Spinal cord (tissue), 10 donors: ENCODE results near the gene CFC1B. TPM values are rescaled to one million over a fixed set of nuclear protein-coding genes. Genes with fewer than 3 reads are reported as not detected.
"Not testable (repeated sequence)": the region's sequence is repeated elsewhere in the genome, so short reads cannot be mapped to it uniquely, and the experiment has no call there.

Experiments used
- DNase-seq, 6 donors: peaks; one replicate each; pipeline versions ENCODE4 v3.0.0 to v3.0.0-alpha.2; 2013 to 2015; ENCODE audit warnings: low spot score in 6 of 6, low read depth in 4 of 6
- H3K27ac ChIP-seq: one replicate; pipeline ENCODE4 v1.5.1; 2013; ENCODE audit warnings: low read depth, low read length, control low read depth
- H3K27me3 ChIP-seq: one replicate; pipeline ENCODE4 v1.6.1; 2013; ENCODE audit warnings: low read length; ENCODE audit not compliant: control insufficient read depth, insufficient read depth
- H3K36me3 ChIP-seq: one replicate; pipeline ENCODE4 v1.6.1; 2013; ENCODE audit warnings: low read length; ENCODE audit not compliant: control insufficient read depth, insufficient read depth
- H3K4me1 ChIP-seq: one replicate; pipeline ENCODE4 v1.6.1; 2013; ENCODE audit warnings: low read length; ENCODE audit not compliant: control insufficient read depth, insufficient read depth
- H3K4me3 ChIP-seq: one replicate; pipeline ENCODE4 v1.5.1; 2013; ENCODE audit warnings: low read depth, low read length, control low read depth
- H3K9me3 ChIP-seq: one replicate; pipeline ENCODE4 v1.6.1; 2013; ENCODE audit warnings: low read length; ENCODE audit not compliant: control insufficient read depth, insufficient read depth
- WGBS: methylation state at CpG from one replicate; pipeline ENCODE4 v1.1.5; 2013; ENCODE audit warnings: missing lambda C conversion rate; ENCODE audit not compliant: insufficient coverage; 5-methylcytosine and 5-hydroxymethylcytosine counted together
- polyA plus RNA-seq, 2 donors: library from polyadenylated mRNA; unstranded; fragments of 120-200 nt; gene quantifications; one replicate each; pipeline ENCODE4 v1.2.1, GENCODE V29; 2013; ENCODE audit not compliant: insufficient read length in 2 of 2
- total RNA-seq, 2 donors: library from RNA; depleted of rRNA in 1 of 2; stranded (reverse); fragments of 120-200 nt in 1 of 2; fragments of >200 nt in 1 of 2; gene quantifications; one replicate each; pipeline versions ENCODE4 v1.2.3 to v1.2.4, GENCODE V29; 2013 to 2014
- donor health status: healthy.

Gene CFC1B
- total and polyA plus RNA-seq, 4 donors, result 0.44 to 0.63 (median 0.50) TPM; not detected in 1

DNA sequence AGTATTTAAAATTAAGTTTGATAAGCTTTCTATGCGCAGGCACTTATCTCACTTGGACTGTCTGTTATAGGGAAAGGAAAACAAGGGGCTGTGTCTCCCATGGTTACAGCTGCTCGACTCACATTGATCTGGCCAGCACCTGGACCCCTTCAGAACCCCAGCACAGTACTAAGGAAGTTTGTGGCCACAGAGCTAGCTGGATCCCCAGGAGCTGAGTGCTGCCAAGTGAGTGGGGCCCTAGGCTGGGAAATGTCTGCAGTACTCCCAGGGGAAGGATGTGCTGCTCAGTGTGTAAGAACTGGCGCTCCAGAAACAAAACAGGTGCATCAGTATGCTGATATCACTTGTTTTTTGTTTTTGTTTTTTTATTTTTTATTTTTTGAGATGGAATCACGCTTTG is 9.2 kb downstream of the CFC1B start:
- H3K4me1 ChIP-seq, H3K27me3 ChIP-seq, DNase-seq, H3K4me3 ChIP-seq, H3K36me3 ChIP-seq, H3K27ac ChIP-seq, H3K9me3 ChIP-seq: not testable (repeated sequence)
- WGBS, result no CpG with 5 or more reads among the region's 4 CpGs

DNA sequence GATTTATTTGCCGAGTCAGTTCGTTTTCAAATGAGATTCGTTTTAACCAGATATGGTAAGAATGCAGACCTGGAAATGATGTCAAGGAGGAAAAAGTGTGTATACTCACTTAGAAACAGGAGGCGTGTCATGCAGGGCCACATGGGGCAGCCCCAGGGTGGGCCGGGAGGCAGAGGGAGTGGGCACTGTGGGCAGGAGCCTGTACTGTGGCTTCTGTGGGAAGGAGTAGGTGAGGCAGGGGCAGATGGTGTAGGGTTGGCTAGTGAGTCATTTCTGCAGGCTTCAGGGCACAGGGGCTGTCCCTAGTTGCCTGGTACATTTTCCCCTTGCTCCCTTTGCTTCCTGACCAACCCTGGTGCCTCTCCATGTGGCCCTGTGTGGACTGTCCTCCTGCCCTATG is 10.2 kb downstream of the CFC1B start:
- DNase-seq, H3K4me1 ChIP-seq, H3K36me3 ChIP-seq, H3K4me3 ChIP-seq, H3K27ac ChIP-seq, H3K27me3 ChIP-seq, H3K9me3 ChIP-seq: not testable (repeated sequence)
- no CpG with 5 or more reads among the region's 5 CpGs for WGBS

- not testable (repeated sequence) for H3K4me1 ChIP-seq, DNase-seq, H3K36me3 ChIP-seq, H3K27ac ChIP-seq, H3K9me3 ChIP-seq, H3K27me3 ChIP-seq, H3K4me3 ChIP-seq
- WGBS, result no CpG with 5 or more reads among the region's 9 CpGs
These were observed 10.7 kb downstream of the CFC1B start for GRCh38 chr2:130531672-130532071.

DNA sequence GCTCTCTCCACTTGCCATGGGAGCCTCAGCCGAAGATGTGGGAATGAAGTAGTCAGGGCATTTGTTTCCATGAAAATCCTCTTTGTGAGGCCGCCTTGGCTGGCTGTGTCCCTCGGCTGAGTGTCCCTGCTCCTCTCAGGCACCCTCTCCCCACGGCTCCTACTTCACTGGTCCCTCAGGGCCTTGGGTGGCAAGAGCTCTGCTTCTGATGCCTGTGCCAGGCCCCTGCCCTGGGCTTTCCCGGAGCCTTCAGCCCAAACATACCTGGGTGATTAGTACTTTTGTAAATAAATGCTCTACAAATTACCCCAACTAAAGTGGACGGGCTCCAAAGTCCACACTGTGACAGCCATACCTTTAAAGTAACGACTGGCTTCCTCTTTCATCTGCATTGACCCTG is 15.6 kb downstream of the CFC1B start:
- WGBS, result no CpG with 5 or more reads among the region's 7 CpGs
- H3K27me3 ChIP-seq, H3K4me3 ChIP-seq, H3K27ac ChIP-seq, H3K36me3 ChIP-seq, H3K9me3 ChIP-seq, H3K4me1 ChIP-seq, DNase-seq: not testable (repeated sequence)

DNA sequence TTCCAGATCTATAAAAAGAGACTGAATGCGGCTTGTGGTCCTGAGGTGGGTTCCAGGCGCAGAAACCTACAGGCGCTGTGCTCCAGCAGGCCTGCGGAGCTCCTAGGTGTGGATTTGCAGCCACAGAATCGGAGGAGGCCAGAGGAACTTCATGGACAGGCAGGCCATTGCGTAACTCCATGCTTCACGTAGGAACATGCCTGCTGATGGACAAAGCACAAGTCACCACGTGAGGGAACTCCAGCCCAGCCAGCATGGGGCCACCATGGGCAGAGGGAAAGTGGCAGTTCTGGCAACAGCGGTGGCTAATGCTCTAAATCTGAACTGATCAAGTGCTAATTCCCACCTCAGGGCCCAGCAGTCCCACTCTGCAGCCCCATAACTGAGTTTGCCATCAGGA is 17.2 kb downstream of the CFC1B start:
- H3K27me3 ChIP-seq, DNase-seq, H3K4me1 ChIP-seq, H3K9me3 ChIP-seq, H3K4me3 ChIP-seq, H3K27ac ChIP-seq, H3K36me3 ChIP-seq: not testable (repeated sequence)
- no CpG with 5 or more reads among the region's 9 CpGs for WGBS

DNA sequence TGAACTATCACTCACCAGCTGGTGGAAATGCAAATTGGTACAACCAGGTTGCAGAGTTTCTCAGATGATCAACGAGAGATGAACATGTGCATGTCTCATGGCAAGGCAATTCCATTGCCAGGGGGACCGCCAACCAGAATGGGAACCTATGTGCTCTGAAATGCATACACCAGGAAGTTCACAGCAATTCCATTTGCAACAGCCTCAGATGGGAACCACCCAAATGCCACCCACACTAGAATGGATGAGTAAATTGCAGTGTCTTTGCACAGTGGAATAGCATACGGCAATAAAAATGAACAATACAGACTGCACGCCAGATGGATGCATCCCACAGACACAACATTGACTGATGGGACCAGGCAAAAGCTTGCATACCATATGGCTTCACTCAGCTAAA is 21.8 kb downstream of the CFC1B start:
- WGBS, result no CpG with 5 or more reads among the region's 4 CpGs
- H3K27me3 ChIP-seq, H3K36me3 ChIP-seq, H3K4me1 ChIP-seq, DNase-seq, H3K4me3 ChIP-seq, H3K9me3 ChIP-seq, H3K27ac ChIP-seq: not testable (repeated sequence)

GRCh38 chr2:130543785-130544528 is 22.9 kb downstream of the CFC1B start:
- not testable (repeated sequence) for H3K9me3 ChIP-seq, H3K36me3 ChIP-seq, DNase-seq, H3K4me3 ChIP-seq, H3K4me1 ChIP-seq, H3K27me3 ChIP-seq, H3K27ac ChIP-seq
- no CpG with 5 or more reads among the region's 12 CpGs for WGBS

DNA sequence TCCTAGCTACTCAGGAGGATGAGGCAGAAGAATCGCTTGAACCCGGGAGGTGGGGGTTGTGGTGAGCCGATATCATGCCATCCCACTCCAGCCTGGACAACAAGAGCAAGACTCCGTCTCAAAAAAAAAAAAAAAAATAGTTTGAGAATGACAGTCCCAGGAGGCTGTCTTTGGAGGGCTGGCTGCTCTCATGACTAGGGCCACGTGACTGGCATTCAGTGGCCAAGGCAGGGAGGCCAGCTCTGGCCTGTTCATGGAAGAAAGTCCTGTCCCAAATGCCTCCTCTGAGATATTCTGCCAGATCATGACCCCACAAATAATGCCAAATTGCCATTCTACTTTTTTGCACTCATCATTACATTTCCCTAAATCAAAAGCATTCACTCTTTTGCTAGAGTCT is 24.0 kb downstream of the CFC1B start:
- H3K4me3 ChIP-seq, H3K9me3 ChIP-seq, H3K4me1 ChIP-seq, H3K36me3 ChIP-seq, H3K27ac ChIP-seq, DNase-seq, H3K27me3 ChIP-seq: not testable (repeated sequence)
- WGBS, result no CpG with 5 or more reads among the region's 5 CpGs

DNA sequence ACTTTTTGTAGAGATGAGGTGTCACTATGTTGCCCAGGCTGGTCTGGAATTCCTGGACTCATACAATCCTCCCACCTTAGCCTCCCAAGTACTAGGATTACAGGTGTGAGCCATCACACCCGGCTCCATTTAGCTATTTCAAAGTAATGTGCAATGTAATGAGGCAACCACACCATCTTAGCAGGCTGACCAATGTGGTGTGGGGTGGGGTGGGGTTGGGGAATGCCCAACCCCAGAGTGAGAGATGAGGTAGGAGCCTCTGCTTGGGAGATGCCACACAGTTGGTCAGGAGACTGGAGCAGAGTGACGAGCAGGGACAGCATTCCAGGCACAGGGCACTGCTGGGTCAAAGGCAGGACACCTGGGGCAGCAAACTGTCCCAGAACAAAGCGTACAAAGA is 27.4 kb downstream of the CFC1B start:
- not testable (repeated sequence) for DNase-seq, H3K27ac ChIP-seq, H3K4me1 ChIP-seq, H3K36me3 ChIP-seq, H3K9me3 ChIP-seq, H3K27me3 ChIP-seq, H3K4me3 ChIP-seq
- WGBS, result no CpG with 5 or more reads among the region's 3 CpGs

DNA sequence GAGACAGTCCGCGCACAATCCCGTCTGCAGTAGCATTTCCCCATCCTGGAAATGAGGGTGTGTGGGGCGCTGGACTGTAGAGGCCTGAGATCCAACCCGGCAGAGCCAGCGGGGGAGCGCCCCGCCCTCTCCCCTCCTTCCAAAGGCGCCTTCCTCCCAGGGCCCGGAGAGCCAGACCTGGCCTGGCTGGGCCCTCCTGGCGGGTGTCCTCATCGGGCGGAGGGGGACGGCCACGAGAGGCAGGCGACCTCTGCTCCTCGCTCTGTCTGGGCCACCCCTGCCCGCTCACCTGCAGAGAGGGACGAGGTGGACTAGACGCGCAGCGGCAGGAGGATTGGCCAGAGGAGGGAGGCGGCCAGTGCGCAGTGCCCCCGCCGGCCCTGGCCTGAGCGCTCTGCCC is 28.5 kb downstream of the CFC1B start:
- not testable (repeated sequence) for H3K4me1 ChIP-seq, H3K36me3 ChIP-seq, DNase-seq, H3K9me3 ChIP-seq, H3K4me3 ChIP-seq, H3K27ac ChIP-seq, H3K27me3 ChIP-seq
- no CpG with 5 or more reads among the region's 27 CpGs for WGBS
